GM12878 (cell line): ENCODE measurements around the gene CNN1. TPM values are rescaled to one million over a fixed set of nuclear protein-coding genes. Genes with fewer than 3 reads are reported as not detected.

Experiments
- ATAC-seq: fragments of 200-7000 bp; cut with Tn5 transposase; 3 replicates; pipeline ENCODE4 v1.9.1; 2020; ENCODE audit warnings: mild to moderate bottlenecking, moderate library complexity
- BruUV-seq: library from RNA; stranded (reverse); fragments of 400-500 nt; replicated peaks from 2 replicates; lab custom pipeline; 2021; lab: Mats Ljungman, UMichigan
- CTCF ChIA-PET: fragments of 300-600 bp; sonication (Branson Sonifier 250); formaldehyde crosslinking; extraction: SDS; loops from one replicate; lab custom pipeline; 2021; ENCODE audit warnings: inconsistent platforms; lab: Yijun Ruan, JAX
- POLR2A ChIA-PET: fragments of 350-600 bp; formaldehyde crosslinking; extraction: SDS; loops from one replicate; lab custom pipeline; 2021; ENCODE audit warnings: inconsistent platforms; lab: Charles Lee
- RAD21 ChIA-PET: fragments of 300-600 bp; sonication (Branson Sonifier 250); formaldehyde crosslinking; loops from one replicate; lab custom pipeline; 2023; ENCODE audit warnings: antibody characterized with exemption; ENCODE audit not compliant: unreplicated experiment; lab: Charles Lee
- SMC1A ChIA-PET: fragments of 300-600 bp; sonication (Branson Sonifier 250); formaldehyde crosslinking; loops from one replicate; lab custom pipeline; 2023; ENCODE audit not compliant: unreplicated experiment, uncharacterized antibody; lab: Charles Lee
- DNase-seq: peaks from one replicate; pipeline ENCODE4 v3.0.0-alpha.2; 2011; ENCODE audit warnings: low read depth, low spot score
- FAIRE-seq: peaks from 3 replicates; lab custom pipeline; 2011; peaks lifted over from hg19 to GRCh38; lab: Jason Lieb, UNC
- H2AFZ ChIP-seq: 2 replicates; pipeline ENCODE4 v1.6.0; 2011; ENCODE audit warnings: low read depth, low read length, control low read depth; ENCODE audit not compliant: control insufficient read depth
- H3K27ac ChIP-seq: 2 replicates; pipeline ENCODE4 v1.5.1; 2011; ENCODE audit warnings: control low read depth; ENCODE audit not compliant: control insufficient read depth, insufficient read depth
- H3K27me3 ChIP-seq, 2 experiments: replicated peaks in 1 of 2; 2 replicates each; pipeline versions ENCODE4 v1.6.0 to v1.6.1; 2011; ENCODE audit warnings: low read length in 1 of 2; ENCODE audit not compliant: control insufficient read depth in 2 of 2, insufficient read depth in 2 of 2
- H3K36me3 ChIP-seq, 2 experiments: 2 replicates each; pipeline ENCODE4 v1.5.1; 2011; ENCODE audit warnings: low read length in 1 of 2; ENCODE audit not compliant: control insufficient read depth in 2 of 2, insufficient read depth in 2 of 2
- H3K4me1 ChIP-seq: 2 replicates; pipeline ENCODE4 v1.6.1; 2011; ENCODE audit warnings: mild to moderate bottlenecking, low read length, moderate library complexity, mixed read lengths; ENCODE audit not compliant: control insufficient read depth, insufficient read depth
- H3K4me2 ChIP-seq: 2 replicates; pipeline ENCODE4 v1.6.0; 2011; ENCODE audit warnings: control low read depth; ENCODE audit not compliant: control insufficient read depth, insufficient read depth
- H3K4me3 ChIP-seq: fragments of 200-600 bp; sonication (generic); 2 replicates; pipeline ENCODE4 v1.5.1; 2016
- H3K79me2 ChIP-seq: 2 replicates; pipeline ENCODE4 v1.6.0; 2011; ENCODE audit warnings: low read length; ENCODE audit not compliant: control insufficient read depth, insufficient read depth
- H3K9ac ChIP-seq: 2 replicates; pipeline ENCODE4 v1.8.0; 2011; ENCODE audit warnings: low read length, control low read depth, mixed read lengths; ENCODE audit not compliant: control insufficient read depth, insufficient read depth
- H3K9me3 ChIP-seq: replicated peaks from 3 replicates; pipeline ENCODE4 v1.5.1; 2011; ENCODE audit warnings: mild to moderate bottlenecking, low read length; ENCODE audit not compliant: control insufficient read depth, insufficient read depth
- H4K20me1 ChIP-seq: 2 replicates; pipeline ENCODE4 v1.6.0; 2011; ENCODE audit not compliant: control insufficient read depth, insufficient read depth
- ETV6 ChIP-seq, 2 experiments: fragments of 450-650 bp in 1 of 2; IDR thresholded peaks in 1 of 2; conservative IDR thresholded peaks in 1 of 2; 2 replicates each; pipeline ENCODE4 v1.6.1; 2014; ENCODE audit warnings: antibody characterized with exemption in 1 of 2, borderline replicate concordance in 1 of 2, low read depth in 1 of 2, mild to moderate bottlenecking in 1 of 2, moderate library complexity in 1 of 2
- FOS ChIP-seq: IDR thresholded peaks from 3 replicates; pipeline ENCODE4 v1.6.1; 2011; ENCODE audit warnings: borderline replicate concordance; ENCODE audit not compliant: insufficient read length; ENCODE audit errors: extremely low read depth
- GATAD2B ChIP-seq: fragments of 450-650 bp; conservative IDR thresholded peaks from 2 replicates; pipeline ENCODE4 v1.6.1; 2017; ENCODE audit warnings: low read depth, mild to moderate bottlenecking, moderate library complexity
- KDM1A ChIP-seq: fragments of 200-600 bp; sonication (generic); IDR thresholded peaks from 2 replicates; pipeline ENCODE4 v1.6.1; 2016; ENCODE audit warnings: borderline replicate concordance
- MYB ChIP-seq: fragments of 150-350 bp; IDR thresholded peaks from 2 replicates; pipeline ENCODE4 v1.6.1; 2014; ENCODE audit warnings: mild to moderate bottlenecking, low read depth, low read length, borderline replicate concordance
- NFYB ChIP-seq: IDR thresholded peaks from 2 replicates; pipeline ENCODE4 v1.6.1; 2011; ENCODE audit warnings: low read depth, mild to moderate bottlenecking, low read length, improper control_type of control experiment, moderate library complexity; ENCODE audit not compliant: insufficient read depth
- POLR2AphosphoS5 ChIP-seq: IDR thresholded peaks from 2 replicates; pipeline ENCODE4 v1.6.1; 2011; ENCODE audit warnings: mild to moderate bottlenecking, low read length, inconsistent platforms
- RAD21 ChIP-seq: IDR thresholded peaks from 2 replicates; pipeline ENCODE4 v1.6.1; 2011; ENCODE audit warnings: mild to moderate bottlenecking, low read depth, low read length, moderate library complexity; ENCODE audit not compliant: insufficient read depth
- TARDBP ChIP-seq: IDR thresholded peaks from 2 replicates; pipeline ENCODE4 v1.6.1; 2016; ENCODE audit warnings: borderline replicate concordance
- WGBS: methylation state at CpG from one replicate; pipeline ENCODE4 v1.1.6; 2016; ENCODE audit warnings: low lambda C conversion rate; ENCODE audit not compliant: insufficient replicate concordance, insufficient coverage; ENCODE audit errors: missing lambda C conversion rate; 5-methylcytosine and 5-hydroxymethylcytosine counted together
- in situ Hi-C: fragments of 300-500 bp; cut with MboI; formaldehyde crosslinking; loops from 9 replicates; pipeline ENCODE4 v1.14.3; 2018; ENCODE audit warnings: mixed read lengths
- intact Hi-C: fragments of 100-400 bp; cut with micrococcal nuclease; formaldehyde crosslinking; loops from one replicate; pipeline ENCODE4 v1.14.2; 2022; ENCODE audit not compliant: unreplicated experiment
- polyA plus RNA-seq, 11 experiments: library from polyadenylated mRNA; depleted of rRNA in 4 of 11; unstranded in 6 of 11; stranded (reverse) in 5 of 11; fragments of >200 nt; fragmentation: Nextera tagmentation in 4 of 11; fragmentation: Illumina TruSeq in 1 of 11; extraction: Ambion mirVana in 4 of 11; extraction: Trizol in 1 of 11; gene quantifications; 1 replicate in 1 of 11; 2 replicates in 10 of 11; pipeline versions ENCODE4 v1.2.1 to v1.2.3, GENCODE V29; 2011 to 2016; ENCODE audit warnings: inconsistent platforms in 2 of 11, missing spikeins in 2 of 11, low read depth in 1 of 11
- total RNA-seq, 4 experiments: library from RNA; depleted of rRNA in 3 of 4; stranded (reverse); fragments of >200 nt in 3 of 4; fragmentation: Illumina TruSeq in 1 of 4; extraction: Trizol in 1 of 4; gene quantifications; 2 replicates each; pipeline versions ENCODE4 v1.2.1 to v1.2.3, GENCODE V29; 2013 to 2021
- TF ChIP-seq, protein P1 (sequence below): fragments of 450-650 bp; conservative IDR thresholded peaks from 2 replicates; pipeline ENCODE4 v1.6.1; 2017; ENCODE audit warnings: mild to moderate bottlenecking, moderate library complexity

CNN1 gene
- total and polyA plus RNA-seq, 10 of the 15 experiments (the other 5 are each of a cell fraction or from before 2014, with no cell fraction given): 0.03 to 0.58 (median 0.22) TPM; not detected in 1

DNA sequence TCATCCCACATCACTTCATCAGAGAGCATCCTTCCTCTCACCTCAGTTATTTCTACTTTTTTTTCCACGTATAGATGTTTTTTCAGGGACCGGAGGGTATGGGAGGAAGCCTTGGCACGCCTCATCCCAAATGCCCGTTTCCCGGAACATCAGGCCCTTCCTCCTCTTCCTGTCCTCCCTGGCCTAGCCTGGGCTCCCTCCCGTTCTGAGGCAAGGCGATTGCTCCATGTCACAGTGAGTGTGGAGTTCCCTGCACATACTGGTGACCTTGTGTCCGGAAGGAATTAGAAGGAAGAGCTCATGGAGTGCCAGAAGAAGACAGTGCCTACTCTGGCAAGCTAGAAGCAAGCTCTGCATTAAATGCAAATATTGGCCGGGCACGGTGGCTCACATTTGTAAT is 57.5 kb downstream of the CNN1 start:
- H3K9me3 ChIP-seq: no peaks in the 10 kb centered on the region; the same call in none of the 3 replicates
- H3K4me3 ChIP-seq: no peak overlapping the region
- H3K36me3 ChIP-seq: no peaks in the 10 kb centered on the region
- DNase-seq (no peak), FAIRE-seq (no peak), ATAC-seq (no peak)
- peaks cover 14% of the 10 kb centered on the region for H3K4me1 ChIP-seq
- SMC1A ChIA-PET: no interaction called here
- no peak overlapping the region for H3K9ac ChIP-seq
- RAD21 ChIA-PET: no interaction called here
- in situ Hi-C loops (loop anchor here (25.0 kb wide), 1 partner anchor 1566 kb away; the partner anchor contains the start of genes IER2 and STX10), intact Hi-C loops (loop anchor here (5.0 kb wide), 1 partner anchor 216 kb away; the partner anchor contains the start of gene ZNF440)
- H2AFZ ChIP-seq: no peak overlapping the region
- H4K20me1 ChIP-seq: no peaks in the 10 kb centered on the region
- POLR2A ChIA-PET: interaction anchor here (0.6 to 1.7 kb wide), 3 partner anchors 15 to 71 kb away, joined by 3 to 7 read pairs (median 4); partner anchors contain the start of gene ELOF1
- no peaks in the 10 kb centered on the region for H3K27me3 ChIP-seq
- H3K27ac ChIP-seq: no peak overlapping the region
- TF ChIP-seq POLR2AphosphoS5 (no peak), KDM1A (no peak), ETV6 (conservative IDR thresholded peaks at IDR 0.05 in 1 of 2, IDR thresholded peaks at IDR 0.05 in 1 of 2; ENCODE audit: borderline replicate concordance in 1 of 2, low read depth in 1 of 2) (no peak), GATAD2B (no peak), FOS (no peak), TARDBP (no peak), RAD21 (no peak), NFYB (no peak), MYB (no peak)
- TF ChIP-seq, protein P1, sequence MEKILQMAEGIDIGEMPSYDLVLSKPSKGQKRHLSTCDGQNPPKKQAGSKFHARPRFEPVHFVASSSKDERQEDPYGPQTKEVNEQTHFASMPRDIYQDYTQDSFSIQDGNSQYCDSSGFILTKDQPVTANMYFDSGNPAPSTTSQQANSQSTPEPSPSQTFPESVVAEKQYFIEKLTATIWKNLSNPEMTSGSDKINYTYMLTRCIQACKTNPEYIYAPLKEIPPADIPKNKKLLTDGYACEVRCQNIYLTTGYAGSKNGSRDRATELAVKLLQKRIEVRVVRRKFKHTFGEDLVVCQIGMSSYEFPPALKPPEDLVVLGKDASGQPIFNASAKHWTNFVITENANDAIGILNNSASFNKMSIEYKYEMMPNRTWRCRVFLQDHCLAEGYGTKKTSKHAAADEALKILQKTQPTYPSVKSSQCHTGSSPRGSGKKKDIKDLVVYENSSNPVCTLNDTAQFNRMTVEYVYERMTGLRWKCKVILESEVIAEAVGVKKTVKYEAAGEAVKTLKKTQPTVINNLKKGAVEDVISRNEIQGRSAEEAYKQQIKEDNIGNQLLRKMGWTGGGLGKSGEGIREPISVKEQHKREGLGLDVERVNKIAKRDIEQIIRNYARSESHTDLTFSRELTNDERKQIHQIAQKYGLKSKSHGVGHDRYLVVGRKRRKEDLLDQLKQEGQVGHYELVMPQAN: no peak
- 88% methylated on average over 10 of the region's 10 CpGs for WGBS
- peaks cover 27% of the 10 kb centered on the region for H3K79me2 ChIP-seq
- no TSS peak for BruUV-seq
- CTCF ChIA-PET: interaction anchor here (0.6 to 1.2 kb wide), 3 partner anchors 8 to 60 kb away, joined by 3 to 7 read pairs (median 4); no protein-coding TSS in a partner anchor
- no peak overlapping the region for H3K4me2 ChIP-seq
